Measurements from ENCODE around the gene GLRA1. TPM values are rescaled to one million over a fixed set of nuclear protein-coding genes. Genes with fewer than 3 reads are reported as not detected.

Gene GLRA1
- total and polyA plus RNA-seq, 4 donors, result not detected

- TF ChIP-seq ZBTB33 (IDR thresholded peaks at IDR 0.05) (no peak), FOXA1 (IDR thresholded peaks at IDR 0.05) (no peak), YY1 (IDR thresholded peaks at IDR 0.05) (no peak)
Measured at GRCh38 chr5:151780348-151780747, 144.3 kb downstream of the GLRA1 start (continued).

GRCh38 chr5:151779531-151780125 is 145.0 kb downstream of the GLRA1 start:
- TF ChIP-seq RXRA (IDR thresholded peaks at IDR 0.05) (no peak), HNF4G (IDR thresholded peaks at IDR 0.05) (no peak), ATF3 (IDR thresholded peaks at IDR 0.05) (no peak), NR2F2 (IDR thresholded peaks at IDR 0.05) (no peak), REST (IDR thresholded peaks at IDR 0.05) (no peak), RAD21 (IDR thresholded peaks at IDR 0.05) (no peak), EGR1 (IDR thresholded peaks at IDR 0.05; ENCODE audit: low read depth in 2 of 2) (no peak), GABPA (IDR thresholded peaks at IDR 0.05 in 1 of 2, conservative IDR thresholded peaks at IDR 0.05 in 1 of 2) (no peak), HNF4A (conservative IDR thresholded peaks at IDR 0.05) (no peak), FOXA2 (IDR thresholded peaks at IDR 0.05) (no peak), YY1 (IDR thresholded peaks at IDR 0.05) (no peak), FOXA1 (IDR thresholded peaks at IDR 0.05) (no peak), TAF1 (conservative IDR thresholded peaks at IDR 0.05) (no peak), SP1 (IDR thresholded peaks at IDR 0.05) (no peak), MAX (IDR thresholded peaks at IDR 0.05) (no peak), CTCF (IDR thresholded peaks at IDR 0.05; ENCODE audit: low read depth, low read length, missing input control) (no peak), JUND (IDR thresholded peaks at IDR 0.05) (no peak)
- Histone ChIP-seq H3K27ac (ENCODE audit: low read depth in 1 of 2, low read length in 2 of 2) (no peak overlapping the region), H3K4me3 (ENCODE audit: low read depth in 1 of 3, low read length in 3 of 3) (no peak overlapping the region), H3K9ac (ENCODE audit: low read depth in 1 of 2, low read length in 2 of 2) (no peak overlapping the region), H3K4me1 (ENCODE audit: control insufficient read depth in 4 of 4, insufficient read depth in 4 of 4, low read length in 3 of 4) (peaks cover 10 to 42% (median 23%) of the 10 kb centered on the region in 4 donors), H3K9me3 (ENCODE audit: control insufficient read depth in 4 of 4, low read length in 3 of 4) (no peaks in the 10 kb centered on the region), H3K27me3 (ENCODE audit: control insufficient read depth in 4 of 4, insufficient read depth in 4 of 4, low read length in 3 of 4) (no peaks in the 10 kb centered on the region), H3K36me3 (ENCODE audit: control insufficient read depth in 4 of 4, insufficient read depth in 3 of 4, low read depth in 1 of 4, low read length in 3 of 4) (peaks cover 0 to 7% (median 0%) of the 10 kb centered on the region in 4 donors)
- WGBS, result 86% methylated on average over 3 of the region's 3 CpGs
- DNase-seq (ENCODE audit: low spot score), result no peak

Measured in liver (tissue), 9 donors.